ENCODE data around the gene BPIFB3. TPM values are rescaled to one million over a fixed set of nuclear protein-coding genes. Genes with fewer than 3 reads are reported as not detected.

The BPIFB3 gene
- total and polyA plus RNA-seq, 9 of the 15 experiments (the other 6 are each of a cell fraction or from before 2014, with no cell fraction given) = not detected

Other genes starting within 250 kb of the BPIFB3 start
Only the 7 nearest of the 10 such genes appear.
- not detected in 2 replicates for gene SUN5, start 49.5 kb upstream of the BPIFB3 start, total RNA-seq (2014; rRNA removed)
- gene SUN5, start 49.5 kb upstream of the BPIFB3 start, total RNA-seq (2014; rRNA removed; fragmentation: Illumina TruSeq; extraction: Trizol) = not detected in 2 replicates
- gene SUN5, start 49.5 kb upstream of the BPIFB3 start, total RNA-seq (2015; rRNA removed; fragmentation: Illumina TruSeq; extraction: Trizol) = not detected in 2 replicates
- gene SUN5, start 49.5 kb upstream of the BPIFB3 start, total RNA-seq (2021) = not detected in 2 replicates
- not detected in 2 replicates for gene SUN5, start 49.5 kb upstream of the BPIFB3 start, polyA plus RNA-seq (2011; rRNA removed)
- not detected in 2 replicates for gene SUN5, start 49.5 kb upstream of the BPIFB3 start, polyA plus RNA-seq (2014; fragmentation: Illumina TruSeq; extraction: Trizol)
- not detected for gene SUN5, start 49.5 kb upstream of the BPIFB3 start, polyA plus RNA-seq (2014; fragmentation: Nextera tagmentation; extraction: Ambion mirVana)
- gene SUN5, start 49.5 kb upstream of the BPIFB3 start, polyA plus RNA-seq (2014; rRNA removed) = not detected in 2 replicates
- gene BPIFB2, start 46.2 kb upstream of the BPIFB3 start, total RNA-seq (2014; rRNA removed) = not detected in 2 replicates
- not detected in 2 replicates for gene BPIFB2, start 46.2 kb upstream of the BPIFB3 start, total RNA-seq (2014; rRNA removed; fragmentation: Illumina TruSeq; extraction: Trizol)
- gene BPIFB2, start 46.2 kb upstream of the BPIFB3 start, total RNA-seq (2015; rRNA removed; fragmentation: Illumina TruSeq; extraction: Trizol) = not detected in 2 replicates
- gene BPIFB2, start 46.2 kb upstream of the BPIFB3 start, total RNA-seq (2021) = 0.11 TPM in 1 of 2 replicates, not detected in the other
- gene BPIFB2, start 46.2 kb upstream of the BPIFB3 start, polyA plus RNA-seq (2011; rRNA removed) = not detected in 2 replicates
- gene BPIFB2, start 46.2 kb upstream of the BPIFB3 start, polyA plus RNA-seq (2014; fragmentation: Illumina TruSeq; extraction: Trizol) = not detected in 2 replicates
- not detected for gene BPIFB2, start 46.2 kb upstream of the BPIFB3 start, polyA plus RNA-seq (2014; fragmentation: Nextera tagmentation; extraction: Ambion mirVana)
- gene BPIFB2, start 46.2 kb upstream of the BPIFB3 start, polyA plus RNA-seq (2014; rRNA removed) = not detected in 2 replicates
- not detected in 2 replicates for gene BPIFB6, start 22.3 kb upstream of the BPIFB3 start, total RNA-seq (2014; rRNA removed)
- gene BPIFB6, start 22.3 kb upstream of the BPIFB3 start, total RNA-seq (2014; rRNA removed; fragmentation: Illumina TruSeq; extraction: Trizol) = not detected in 2 replicates
- gene BPIFB6, start 22.3 kb upstream of the BPIFB3 start, total RNA-seq (2015; rRNA removed; fragmentation: Illumina TruSeq; extraction: Trizol) = not detected in 2 replicates
- gene BPIFB6, start 22.3 kb upstream of the BPIFB3 start, total RNA-seq (2021) = not detected in 2 replicates
- gene BPIFB6, start 22.3 kb upstream of the BPIFB3 start, polyA plus RNA-seq (2011; rRNA removed) = not detected in 2 replicates
- gene BPIFB6, start 22.3 kb upstream of the BPIFB3 start, polyA plus RNA-seq (2014; fragmentation: Illumina TruSeq; extraction: Trizol) = not detected in 2 replicates
- not detected for gene BPIFB6, start 22.3 kb upstream of the BPIFB3 start, polyA plus RNA-seq (2014; fragmentation: Nextera tagmentation; extraction: Ambion mirVana)
- not detected in 2 replicates for gene BPIFB6, start 22.3 kb upstream of the BPIFB3 start, polyA plus RNA-seq (2014; rRNA removed)
- not detected in 2 replicates for gene BPIFB4, start 25.7 kb downstream of the BPIFB3 start, total RNA-seq (2014; rRNA removed)
- gene BPIFB4, start 25.7 kb downstream of the BPIFB3 start, total RNA-seq (2014; rRNA removed; fragmentation: Illumina TruSeq; extraction: Trizol) = not detected in 2 replicates
- not detected in 2 replicates for gene BPIFB4, start 25.7 kb downstream of the BPIFB3 start, total RNA-seq (2015; rRNA removed; fragmentation: Illumina TruSeq; extraction: Trizol)
- gene BPIFB4, start 25.7 kb downstream of the BPIFB3 start, total RNA-seq (2021) = not detected in 2 replicates
- gene BPIFB4, start 25.7 kb downstream of the BPIFB3 start, polyA plus RNA-seq (2011; rRNA removed) = not detected in 2 replicates
- not detected in 2 replicates for gene BPIFB4, start 25.7 kb downstream of the BPIFB3 start, polyA plus RNA-seq (2014; fragmentation: Illumina TruSeq; extraction: Trizol)
- gene BPIFB4, start 25.7 kb downstream of the BPIFB3 start, polyA plus RNA-seq (2014; fragmentation: Nextera tagmentation; extraction: Ambion mirVana) = not detected
- not detected in 2 replicates for gene BPIFB4, start 25.7 kb downstream of the BPIFB3 start, polyA plus RNA-seq (2014; rRNA removed)
- not detected in 2 replicates for gene BPIFA2, start 114.3 kb downstream of the BPIFB3 start, total RNA-seq (2014; rRNA removed)
- gene BPIFA2, start 114.3 kb downstream of the BPIFB3 start, total RNA-seq (2014; rRNA removed; fragmentation: Illumina TruSeq; extraction: Trizol) = not detected in 2 replicates
- gene BPIFA2, start 114.3 kb downstream of the BPIFB3 start, total RNA-seq (2015; rRNA removed; fragmentation: Illumina TruSeq; extraction: Trizol) = not detected in 2 replicates
- gene BPIFA2, start 114.3 kb downstream of the BPIFB3 start, total RNA-seq (2021) = not detected in 2 replicates
- not detected in 2 replicates for gene BPIFA2, start 114.3 kb downstream of the BPIFB3 start, polyA plus RNA-seq (2011; rRNA removed)
- not detected in 2 replicates for gene BPIFA2, start 114.3 kb downstream of the BPIFB3 start, polyA plus RNA-seq (2014; fragmentation: Illumina TruSeq; extraction: Trizol)
- gene BPIFA2, start 114.3 kb downstream of the BPIFB3 start, polyA plus RNA-seq (2014; fragmentation: Nextera tagmentation; extraction: Ambion mirVana) = not detected
- gene BPIFA2, start 114.3 kb downstream of the BPIFB3 start, polyA plus RNA-seq (2014; rRNA removed) = not detected in 2 replicates
- gene BPIFA3, start 163.4 kb downstream of the BPIFB3 start, total RNA-seq (2014; rRNA removed) = not detected in 2 replicates
- not detected in 2 replicates for gene BPIFA3, start 163.4 kb downstream of the BPIFB3 start, total RNA-seq (2014; rRNA removed; fragmentation: Illumina TruSeq; extraction: Trizol)
- not detected in 2 replicates for gene BPIFA3, start 163.4 kb downstream of the BPIFB3 start, total RNA-seq (2015; rRNA removed; fragmentation: Illumina TruSeq; extraction: Trizol)
- gene BPIFA3, start 163.4 kb downstream of the BPIFB3 start, total RNA-seq (2021) = not detected in 2 replicates
- not detected in 2 replicates for gene BPIFA3, start 163.4 kb downstream of the BPIFB3 start, polyA plus RNA-seq (2011; rRNA removed)
- gene BPIFA3, start 163.4 kb downstream of the BPIFB3 start, polyA plus RNA-seq (2014; fragmentation: Illumina TruSeq; extraction: Trizol) = not detected in 2 replicates
- not detected for gene BPIFA3, start 163.4 kb downstream of the BPIFB3 start, polyA plus RNA-seq (2014; fragmentation: Nextera tagmentation; extraction: Ambion mirVana)
- gene BPIFA3, start 163.4 kb downstream of the BPIFB3 start, polyA plus RNA-seq (2014; rRNA removed) = not detected in 2 replicates
- not detected in 2 replicates for gene BPIFA1, start 182.1 kb downstream of the BPIFB3 start, total RNA-seq (2014; rRNA removed)
- not detected in 2 replicates for gene BPIFA1, start 182.1 kb downstream of the BPIFB3 start, total RNA-seq (2014; rRNA removed; fragmentation: Illumina TruSeq; extraction: Trizol)
- not detected in 2 replicates for gene BPIFA1, start 182.1 kb downstream of the BPIFB3 start, total RNA-seq (2015; rRNA removed; fragmentation: Illumina TruSeq; extraction: Trizol)
- not detected in 2 replicates for gene BPIFA1, start 182.1 kb downstream of the BPIFB3 start, total RNA-seq (2021)
- gene BPIFA1, start 182.1 kb downstream of the BPIFB3 start, polyA plus RNA-seq (2011; rRNA removed) = not detected in 2 replicates
- not detected in 2 replicates for gene BPIFA1, start 182.1 kb downstream of the BPIFB3 start, polyA plus RNA-seq (2014; fragmentation: Illumina TruSeq; extraction: Trizol)
- gene BPIFA1, start 182.1 kb downstream of the BPIFB3 start, polyA plus RNA-seq (2014; fragmentation: Nextera tagmentation; extraction: Ambion mirVana) = not detected
- gene BPIFA1, start 182.1 kb downstream of the BPIFB3 start, polyA plus RNA-seq (2014; rRNA removed) = not detected in 2 replicates